ENCODE data around the gene PIR. TPM values are rescaled to one million over a fixed set of nuclear protein-coding genes. Genes with fewer than 3 reads are reported as not detected.

The PIR gene
- total RNA-seq, 1 experiment from 2014 or later, result 27.5 TPM

GRCh38 chrX:15391850-15392249, 101.3 kb downstream of the PIR start:
- POLR2A ChIA-PET, result no interaction called here
- no TSS peak for BruUV-seq (replicated peaks)
- CTCF ChIA-PET, result no interaction called here

More at GRCh38 chrX:15391850-15392249, 101.3 kb downstream of the PIR start:
- intact Hi-C loops (cut with micrococcal nuclease), result no loop called here
- Histone ChIP-seq H3K36me3 (ENCODE audit: control insufficient read depth in 1 of 2, insufficient read depth in 2 of 2, low read length in 2 of 2) (no peaks in the 10 kb centered on the region), H3K9me3 (ENCODE audit: control insufficient read depth in 1 of 2, insufficient read depth in 1 of 2, low read depth in 1 of 2, low read length in 2 of 2) (no peaks in the 10 kb centered on the region), H3K27ac (ENCODE audit: low read depth, low read length) (no peak overlapping the region), H3K4me3 (replicated peaks in 1 of 2; ENCODE audit: low read depth in 1 of 2, low read length in 2 of 2) (no peak overlapping the region), H3K79me2 (ENCODE audit: insufficient read depth, low read length) (no peaks in the 10 kb centered on the region), H2AFZ (ENCODE audit: low read depth, low read length, poor library complexity, severe bottlenecking) (no peak overlapping the region), H3K27me3 (ENCODE audit: insufficient read depth, low read length) (no peaks in the 10 kb centered on the region), H4K20me1 (ENCODE audit: insufficient read depth) (no peaks in the 10 kb centered on the region), H3K4me2 (ENCODE audit: low read length) (no peak overlapping the region), H3K4me1 (ENCODE audit: control insufficient read depth in 1 of 2, insufficient read depth in 2 of 2, low read length in 2 of 2) (no peaks in the 10 kb centered on the region), H3K9ac (ENCODE audit: low read length) (no peak overlapping the region), H3K9me2 (ENCODE audit: insufficient read depth) (no peaks in the 10 kb centered on the region)
- DNase-seq (ENCODE audit: low read depth, low spot score) (no peak), ATAC-seq (no peak)
- no peak for TF ChIP-seq ZNF274 (IDR thresholded peaks at IDR 0.05; ENCODE audit: low read depth, low read length)
- TF ChIP-seq EZH2 (IDR thresholded peaks at IDR 0.05), result no peak
- TF ChIP-seq SIN3A (IDR thresholded peaks at IDR 0.05; ENCODE audit: low read depth), result no peak
- TF ChIP-seq RAD21 (IDR thresholded peaks at IDR 0.05; ENCODE audit: low read depth), result no peak
- TF ChIP-seq TCF7L2 (IDR thresholded peaks at IDR 0.05; ENCODE audit: borderline replicate concordance, extremely low read depth, insufficient read depth, insufficient read length), result no peak
- TF ChIP-seq POLR2A (IDR thresholded peaks at IDR 0.05; ENCODE audit: borderline replicate concordance, extremely low read depth, insufficient read depth, insufficient read length), result no peak
- no peak for TF ChIP-seq SP1 (IDR thresholded peaks at IDR 0.05; ENCODE audit: low read depth)
- no peak for TF ChIP-seq REST (IDR thresholded peaks at IDR 0.05; ENCODE audit: low read depth)
- TF ChIP-seq FOSL1 (IDR thresholded peaks at IDR 0.05; ENCODE audit: low read depth), result no peak
- no peak for TF ChIP-seq EZH2phosphoT487 (IDR thresholded peaks at IDR 0.05; ENCODE audit: borderline replicate concordance)
- TF ChIP-seq, protein P1, sequence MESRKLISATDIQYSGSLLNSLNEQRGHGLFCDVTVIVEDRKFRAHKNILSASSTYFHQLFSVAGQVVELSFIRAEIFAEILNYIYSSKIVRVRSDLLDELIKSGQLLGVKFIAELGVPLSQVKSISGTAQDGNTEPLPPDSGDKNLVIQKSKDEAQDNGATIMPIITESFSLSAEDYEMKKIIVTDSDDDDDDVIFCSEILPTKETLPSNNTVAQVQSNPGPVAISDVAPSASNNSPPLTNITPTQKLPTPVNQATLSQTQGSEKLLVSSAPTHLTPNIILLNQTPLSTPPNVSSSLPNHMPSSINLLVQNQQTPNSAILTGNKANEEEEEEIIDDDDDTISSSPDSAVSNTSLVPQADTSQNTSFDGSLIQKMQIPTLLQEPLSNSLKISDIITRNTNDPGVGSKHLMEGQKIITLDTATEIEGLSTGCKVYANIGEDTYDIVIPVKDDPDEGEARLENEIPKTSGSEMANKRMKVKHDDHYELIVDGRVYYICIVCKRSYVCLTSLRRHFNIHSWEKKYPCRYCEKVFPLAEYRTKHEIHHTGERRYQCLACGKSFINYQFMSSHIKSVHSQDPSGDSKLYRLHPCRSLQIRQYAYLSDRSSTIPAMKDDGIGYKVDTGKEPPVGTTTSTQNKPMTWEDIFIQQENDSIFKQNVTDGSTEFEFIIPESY (IDR thresholded peaks at IDR 0.05; ENCODE audit: extremely low read depth, insufficient replicate concordance, low read length), result no peak
- no peak for TF ChIP-seq EGR1 (IDR thresholded peaks at IDR 0.05; ENCODE audit: low read depth)
- no peak for TF ChIP-seq ELF1 (IDR thresholded peaks at IDR 0.05; ENCODE audit: borderline replicate concordance, low read depth)
- TF ChIP-seq JUND (IDR thresholded peaks at IDR 0.05), result no peak
- no peak for TF ChIP-seq YY1 (IDR thresholded peaks at IDR 0.05; ENCODE audit: extremely low read depth, insufficient replicate concordance, low read depth, low read length)
- no peak for TF ChIP-seq CEBPB (IDR thresholded peaks at IDR 0.05; ENCODE audit: low read depth)
- RAD21 ChIA-PET (ENCODE audit: low non-redundant PET in 1 of 2, low total read pairs in 2 of 2, uncharacterized antibody in 2 of 2, unreplicated experiment in 2 of 2), result no interaction called here

Measured in HCT116 (cell line).